A204.1 (cell line): ENCODE results near the gene PLD1.
A peak's percentile ranks its signal among the peaks of the same experiment; 100 is the strongest.
"Not testable (repeated sequence)": the region's sequence is repeated elsewhere in the genome, so short reads cannot be mapped to it uniquely, and the experiment has no call there.

Source experiments
- FAIRE-seq: peaks from 2 replicates; lab custom pipeline; 2012; peaks lifted over from hg19 to GRCh38; lab: Jason Lieb, UNC

PLD1 gene

GRCh38 chr3:171809861-171810628 lies at the start of gene PLD1:
Gene PLD1, minus strand, starts transcription at chr3:171810483. Its CDS starts 72,432 bp downstream, at chr3:171738051.
- FAIRE-seq, result no peak

GRCh38 chr3:171858770-171859169 lies 48.5 kb upstream of the PLD1 start:
- FAIRE-seq, result not testable (repeated sequence)

GRCh38 chr3:171854649-171855305 lies 44.5 kb upstream of the PLD1 start:
- FAIRE-seq, result peak; percentile 3

- FAIRE-seq, result no peak
These were observed 41.4 kb upstream of the PLD1 start for GRCh38 chr3:171851660-171852058.

- FAIRE-seq, result no peak
These were observed 40.8 kb upstream of the PLD1 start for GRCh38 chr3:171850960-171851659.

- FAIRE-seq, result no peak
These were observed 40.2 kb upstream of the PLD1 start for GRCh38 chr3:171850320-171850959.

- no peak for FAIRE-seq
These were observed 39.5 kb upstream of the PLD1 start for GRCh38 chr3:171849617-171850319.

- no peak for FAIRE-seq
These were observed 37.4 kb upstream of the PLD1 start for GRCh38 chr3:171847595-171848259.

GRCh38 chr3:171847133-171847532 lies 36.9 kb upstream of the PLD1 start:
- FAIRE-seq, result no peak

GRCh38 chr3:171846597-171846996 lies 36.3 kb upstream of the PLD1 start:
- FAIRE-seq, result no peak

GRCh38 chr3:171845481-171846284 lies 35.4 kb upstream of the PLD1 start:
- no peak for FAIRE-seq

- FAIRE-seq, result no peak
These were observed 34.6 kb upstream of the PLD1 start for GRCh38 chr3:171844873-171845272.

- FAIRE-seq, result no peak
These were observed 32.7 kb upstream of the PLD1 start, which contains the start of gene TMEM212 for GRCh38 chr3:171842864-171843518. Gene TMEM212, plus strand, starts transcription at chr3:171843349. Its CDS starts 35 bp downstream, at chr3:171843384.

- no peak for FAIRE-seq
These were observed 31.3 kb upstream of the PLD1 start for GRCh38 chr3:171841620-171842000.

- FAIRE-seq, result no peak
These were observed 30.7 kb upstream of the PLD1 start for GRCh38 chr3:171840811-171841619.

- FAIRE-seq, result no peak
These were observed 30.1 kb upstream of the PLD1 start for GRCh38 chr3:171840445-171840810.

- FAIRE-seq, result no peak
These were observed 29.0 kb upstream of the PLD1 start for GRCh38 chr3:171839270-171839669.

GRCh38 chr3:171838218-171838720 lies 28.0 kb upstream of the PLD1 start:
- FAIRE-seq, result no peak

GRCh38 chr3:171837698-171838097 lies 27.4 kb upstream of the PLD1 start:
- FAIRE-seq, result no peak
